ENCODE results near the gene TCEA3.
"Not testable (repeated sequence)": the region's sequence is repeated elsewhere in the genome, so short reads cannot be mapped to it uniquely, and the experiment has no call there.

TCEA3 gene

DNA sequence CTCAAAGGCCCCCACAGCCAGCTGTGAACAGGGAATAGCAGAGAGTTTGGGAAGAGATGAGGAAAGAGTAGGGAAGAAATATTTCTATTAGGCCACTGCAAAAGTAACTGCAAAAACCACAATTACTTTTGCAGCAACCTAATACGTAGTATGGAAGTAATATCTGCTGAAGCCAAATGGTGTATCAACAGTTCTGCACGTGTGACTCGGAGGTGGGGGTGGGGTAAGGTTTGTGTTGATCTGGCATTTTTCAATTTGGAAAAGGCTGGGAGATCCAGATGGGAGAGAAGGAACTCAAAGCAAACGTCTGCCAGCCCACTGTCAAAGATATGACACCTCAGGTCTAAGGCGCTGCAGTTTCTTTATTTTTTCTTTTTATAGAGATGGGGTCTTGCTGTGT lies 43.8 kb downstream of the TCEA3 start:
- Histone ChIP-seq H3K27me3 (ENCODE audit: control insufficient read depth, low read length) (peaks cover 20% of the 10 kb centered on the region), H3K4me2 (ENCODE audit: low read length) (no peak overlapping the region), H4K20me1 (ENCODE audit: control insufficient read depth, insufficient read depth, low read depth, low read length) (no peaks in the 10 kb centered on the region), H3F3A (ENCODE audit: control insufficient read depth, insufficient read depth) (peaks cover 3% of the 10 kb centered on the region; the same call in 1 of the 2 replicates), H3K4me1 (ENCODE audit: control insufficient read depth, low read length) (peaks cover 17% of the 10 kb centered on the region), H3K9me2 (replicated peaks; ENCODE audit: control insufficient read depth, low read length) (no peaks in the 10 kb centered on the region), H3K4me3 (ENCODE audit: low read length) (no peak overlapping the region), H3K36me3 (ENCODE audit: control insufficient read depth, low read length) (no peaks in the 10 kb centered on the region), H3K79me2 (ENCODE audit: control insufficient read depth, low read length) (no peaks in the 10 kb centered on the region), H3K9me3 (ENCODE audit: control insufficient read depth, insufficient read depth, low read length) (no peaks in the 10 kb centered on the region), H3K27ac (ENCODE audit: low read depth, low read length) (no peak overlapping the region)
- TF ChIP-seq, protein P1, sequence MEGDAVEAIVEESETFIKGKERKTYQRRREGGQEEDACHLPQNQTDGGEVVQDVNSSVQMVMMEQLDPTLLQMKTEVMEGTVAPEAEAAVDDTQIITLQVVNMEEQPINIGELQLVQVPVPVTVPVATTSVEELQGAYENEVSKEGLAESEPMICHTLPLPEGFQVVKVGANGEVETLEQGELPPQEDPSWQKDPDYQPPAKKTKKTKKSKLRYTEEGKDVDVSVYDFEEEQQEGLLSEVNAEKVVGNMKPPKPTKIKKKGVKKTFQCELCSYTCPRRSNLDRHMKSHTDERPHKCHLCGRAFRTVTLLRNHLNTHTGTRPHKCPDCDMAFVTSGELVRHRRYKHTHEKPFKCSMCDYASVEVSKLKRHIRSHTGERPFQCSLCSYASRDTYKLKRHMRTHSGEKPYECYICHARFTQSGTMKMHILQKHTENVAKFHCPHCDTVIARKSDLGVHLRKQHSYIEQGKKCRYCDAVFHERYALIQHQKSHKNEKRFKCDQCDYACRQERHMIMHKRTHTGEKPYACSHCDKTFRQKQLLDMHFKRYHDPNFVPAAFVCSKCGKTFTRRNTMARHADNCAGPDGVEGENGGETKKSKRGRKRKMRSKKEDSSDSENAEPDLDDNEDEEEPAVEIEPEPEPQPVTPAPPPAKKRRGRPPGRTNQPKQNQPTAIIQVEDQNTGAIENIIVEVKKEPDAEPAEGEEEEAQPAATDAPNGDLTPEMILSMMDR (IDR thresholded peaks at IDR 0.05; ENCODE audit: low read depth, low read length, poor library complexity, severe bottlenecking), result no peak
- no peak for TF ChIP-seq EZH2phosphoT487 (IDR thresholded peaks at IDR 0.05; ENCODE audit: borderline replicate concordance, low read length)

DNA sequence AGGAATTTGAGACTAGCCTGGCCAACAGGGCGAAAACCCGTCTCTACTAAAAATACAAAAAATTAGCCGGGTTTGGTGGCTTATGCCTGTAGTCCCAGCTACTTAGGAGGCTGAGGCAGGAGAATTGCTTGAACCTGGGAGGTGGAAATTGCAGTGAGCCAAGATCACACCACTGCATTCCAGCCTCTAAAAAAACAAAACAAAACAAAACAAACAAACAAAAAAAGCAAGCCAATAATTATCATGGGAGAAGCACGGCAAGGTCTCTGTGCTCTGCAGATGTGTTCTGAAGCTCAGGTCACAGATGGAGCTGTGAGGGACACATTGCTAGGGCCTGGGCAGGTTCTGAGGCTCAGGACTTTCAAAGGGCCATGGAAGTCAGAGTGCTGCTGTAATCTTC lies 44.3 kb downstream of the TCEA3 start:
- not testable (repeated sequence) for H3K9me3 ChIP-seq (ENCODE audit: control insufficient read depth, insufficient read depth, low read length); H4K20me1 ChIP-seq (ENCODE audit: control insufficient read depth, insufficient read depth, low read depth, low read length); H3K27ac ChIP-seq (ENCODE audit: low read depth, low read length); H3K79me2 ChIP-seq (ENCODE audit: control insufficient read depth, low read length); H3K4me3 ChIP-seq (ENCODE audit: low read length); H3K9me2 ChIP-seq (replicated peaks; ENCODE audit: control insufficient read depth, low read length); H3K4me2 ChIP-seq (ENCODE audit: low read length); H3F3A ChIP-seq (ENCODE audit: control insufficient read depth, insufficient read depth); H3K36me3 ChIP-seq (ENCODE audit: control insufficient read depth, low read length)
- peaks cover 20% of the 10 kb centered on the region for H3K27me3 ChIP-seq (ENCODE audit: control insufficient read depth, low read length)
- peaks cover 17% of the 10 kb centered on the region for H3K4me1 ChIP-seq (ENCODE audit: control insufficient read depth, low read length)

DNA sequence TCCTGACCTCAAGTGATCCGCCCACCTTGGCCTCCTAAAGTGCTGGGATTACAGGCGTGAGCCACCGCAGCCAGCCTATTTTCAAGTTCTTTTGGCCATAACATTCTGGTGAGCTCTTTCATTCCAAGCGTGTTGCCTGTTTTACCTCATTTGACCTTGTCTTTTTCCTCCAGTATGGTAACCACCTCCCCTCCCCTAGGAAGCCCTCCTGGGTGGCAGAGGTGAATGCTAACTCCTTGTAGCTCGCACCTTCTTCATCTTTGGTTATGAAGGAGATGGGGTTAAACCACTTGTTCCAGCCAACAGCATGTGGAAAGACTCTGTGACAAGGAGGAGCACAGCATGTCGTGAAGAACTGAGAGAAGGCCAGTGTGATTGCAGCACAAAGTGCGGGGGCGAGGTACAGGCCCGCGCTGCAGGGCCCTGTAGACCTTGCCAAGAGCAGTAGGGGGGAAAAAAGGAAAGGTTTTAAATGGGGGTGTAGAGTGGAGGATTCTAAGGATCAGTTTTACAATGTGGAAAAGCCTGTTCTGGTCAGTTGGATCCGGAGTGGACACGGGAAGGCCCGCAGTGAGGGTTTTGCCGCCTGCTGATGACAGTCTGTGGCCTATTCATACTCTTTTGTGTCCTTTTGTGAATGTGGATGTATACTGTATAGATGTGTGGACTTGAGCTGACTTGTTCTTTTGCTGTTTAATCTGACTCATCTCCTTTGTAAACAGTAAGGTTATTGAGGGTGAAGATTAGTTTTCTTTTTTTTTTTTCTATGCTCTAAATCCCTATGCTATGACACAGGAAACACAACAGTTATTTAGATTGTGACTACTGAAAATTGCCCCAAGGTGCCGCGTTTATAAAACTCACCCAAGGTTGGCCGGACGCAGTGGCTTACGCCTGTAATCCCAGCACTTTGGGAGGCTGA lies 47.4 kb downstream of the TCEA3 start:
- Histone ChIP-seq H3K27ac (ENCODE audit: low read depth, low read length) (no peak overlapping the region), H3K9me3 (ENCODE audit: control insufficient read depth, insufficient read depth, low read length) (no peaks in the 10 kb centered on the region), H3K27me3 (ENCODE audit: control insufficient read depth, low read length) (peaks cover 17% of the 10 kb centered on the region), H4K20me1 (ENCODE audit: control insufficient read depth, insufficient read depth, low read depth, low read length) (0 out of 2 replicates have a peak, but pooled peaks cover 3% of the 10 kb centered on the region), H3F3A (ENCODE audit: control insufficient read depth, insufficient read depth) (peaks cover 8% of the 10 kb centered on the region), H3K36me3 (ENCODE audit: control insufficient read depth, low read length) (no peaks in the 10 kb centered on the region), H3K4me1 (ENCODE audit: control insufficient read depth, low read length) (peaks cover 5% of the 10 kb centered on the region; the same call in 1 of the 2 replicates), H3K4me3 (ENCODE audit: low read length) (no peak overlapping the region), H3K9me2 (replicated peaks; ENCODE audit: control insufficient read depth, low read length) (no peaks in the 10 kb centered on the region), H3K79me2 (ENCODE audit: control insufficient read depth, low read length) (no peaks in the 10 kb centered on the region), H3K4me2 (ENCODE audit: low read length) (no peak overlapping the region)
- TF ChIP-seq EZH2phosphoT487 (IDR thresholded peaks at IDR 0.05; ENCODE audit: borderline replicate concordance, low read length), result no peak
- TF ChIP-seq, protein P1 (IDR thresholded peaks at IDR 0.05; ENCODE audit: low read depth, low read length, poor library complexity, severe bottlenecking), result no peak

DNA sequence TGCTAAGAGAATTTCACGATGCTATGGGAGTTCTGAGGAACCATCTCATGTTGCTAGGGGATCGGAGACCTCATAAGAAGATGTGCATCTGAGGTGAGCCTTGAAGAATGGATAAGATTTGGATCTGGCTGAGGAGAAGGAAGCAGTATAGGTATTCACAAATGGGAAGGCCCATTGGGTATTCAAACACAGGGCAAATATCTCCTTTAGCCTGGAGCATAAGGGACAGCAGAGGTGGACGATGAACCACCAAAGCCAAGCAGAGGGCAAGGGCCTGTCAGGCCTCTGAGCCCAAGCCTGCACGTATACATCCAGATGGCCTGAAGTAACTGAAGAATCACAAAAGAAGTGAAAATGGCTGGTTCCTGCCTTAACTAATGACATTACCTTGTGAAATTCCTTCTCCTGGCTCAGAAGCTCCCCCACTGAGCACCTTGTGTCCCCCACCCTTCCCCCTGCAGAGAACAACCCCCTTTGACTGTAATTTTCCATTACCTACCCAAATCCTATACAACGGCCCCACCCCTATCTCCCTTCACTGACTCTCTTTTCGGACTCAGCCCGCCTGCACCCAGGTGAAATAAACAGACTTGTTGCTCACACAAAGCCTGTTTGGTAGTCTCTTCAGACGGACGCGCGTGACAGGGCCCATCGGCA lies 50.3 kb downstream of the TCEA3 start:
- H3K4me3 ChIP-seq (ENCODE audit: low read length); H3K9me2 ChIP-seq (replicated peaks; ENCODE audit: control insufficient read depth, low read length); H3K27me3 ChIP-seq (ENCODE audit: control insufficient read depth, low read length); H3F3A ChIP-seq (ENCODE audit: control insufficient read depth, insufficient read depth); H3K4me2 ChIP-seq (ENCODE audit: low read length); H3K9me3 ChIP-seq (ENCODE audit: control insufficient read depth, insufficient read depth, low read length); H4K20me1 ChIP-seq (ENCODE audit: control insufficient read depth, insufficient read depth, low read depth, low read length); H3K27ac ChIP-seq (ENCODE audit: low read depth, low read length); H3K36me3 ChIP-seq (ENCODE audit: control insufficient read depth, low read length): not testable (repeated sequence)
- Histone ChIP-seq H3K79me2 (ENCODE audit: control insufficient read depth, low read length) (peaks cover 15% of the 10 kb centered on the region), H3K4me1 (ENCODE audit: control insufficient read depth, low read length) (peaks cover 17% of the 10 kb centered on the region)

All from DOHH2 (cell line).